H1 (cell line): ENCODE data around the gene VDR. TPM values are rescaled to one million over a fixed set of nuclear protein-coding genes. Genes with fewer than 3 reads are reported as not detected.

ENCODE experiments used
- PHF8 ChIP-seq: fragments of 200-600 bp; sonication (generic); conservative IDR thresholded peaks from 2 replicates; pipeline ENCODE4 v1.7.1; 2012; ENCODE audit warnings: low read depth, mild to moderate bottlenecking, inconsistent platforms, low read length, moderate library complexity
- polyA plus RNA-seq, 7 experiments: library from polyadenylated mRNA; depleted of rRNA in 3 of 7; stranded (reverse) in 5 of 7; unstranded in 2 of 7; fragments of >200 nt in 5 of 7; fragments of 200-250 nt in 2 of 7; gene quantifications; 1 replicate in 5 of 7; 2 replicates in 1 of 7; 4 replicates in 1 of 7; pipeline versions ENCODE4 v1.2.1 to v1.2.3, GENCODE V29; 2011 to 2013; ENCODE audit warnings: missing spikeins in 2 of 7, mixed read lengths in 2 of 7
- total RNA-seq: library from RNA; stranded (reverse); fragmentation: NEBNext Ultra II Directional; extraction: Animal tissue kit (Norgen Biotek cat#: 25700); gene quantifications from 2 replicates; pipeline ENCODE4 v1.2.1, GENCODE V29; 2021

VDR gene
- total and polyA plus RNA-seq, 2 of the 8 experiments (the other 6 are each of a cell fraction or from before 2014, with no cell fraction given): 0.44 to 0.65 TPM

DNA sequence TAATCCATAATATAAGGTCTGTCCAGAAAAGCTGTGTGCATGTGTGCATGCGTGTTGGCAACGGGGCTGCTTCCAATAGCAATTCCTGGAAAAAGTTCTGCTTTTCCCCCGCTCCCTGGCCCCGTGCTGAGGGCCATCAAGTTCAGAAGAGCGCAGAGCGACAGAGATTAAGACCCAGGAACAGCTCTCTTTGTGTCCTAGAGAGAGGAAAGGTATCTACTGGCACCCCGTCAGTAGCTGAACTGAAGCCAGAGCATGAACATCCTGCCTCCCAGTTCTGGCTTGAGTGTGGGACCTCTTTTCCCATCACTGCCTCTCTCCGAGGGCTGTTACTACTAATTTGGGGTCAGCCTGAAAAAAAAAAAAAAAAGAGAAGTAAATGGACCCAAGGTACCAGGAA, 100.6 kb downstream of the VDR start (continued):
- TF ChIP-seq PHF8: no peak
- TF ChIP-seq, all 59 proteins: peak for 0
